HG03108 (cell line): ENCODE data around the gene GSK3B.

Experiments
- ATAC-seq: cut with Tn5 transposase; IDR thresholded peaks from one replicate; pipeline ENCODE4 v1.9.1; 2021; ENCODE audit warnings: moderate library complexity; ENCODE audit not compliant: unreplicated experiment

The GSK3B gene

DNA sequence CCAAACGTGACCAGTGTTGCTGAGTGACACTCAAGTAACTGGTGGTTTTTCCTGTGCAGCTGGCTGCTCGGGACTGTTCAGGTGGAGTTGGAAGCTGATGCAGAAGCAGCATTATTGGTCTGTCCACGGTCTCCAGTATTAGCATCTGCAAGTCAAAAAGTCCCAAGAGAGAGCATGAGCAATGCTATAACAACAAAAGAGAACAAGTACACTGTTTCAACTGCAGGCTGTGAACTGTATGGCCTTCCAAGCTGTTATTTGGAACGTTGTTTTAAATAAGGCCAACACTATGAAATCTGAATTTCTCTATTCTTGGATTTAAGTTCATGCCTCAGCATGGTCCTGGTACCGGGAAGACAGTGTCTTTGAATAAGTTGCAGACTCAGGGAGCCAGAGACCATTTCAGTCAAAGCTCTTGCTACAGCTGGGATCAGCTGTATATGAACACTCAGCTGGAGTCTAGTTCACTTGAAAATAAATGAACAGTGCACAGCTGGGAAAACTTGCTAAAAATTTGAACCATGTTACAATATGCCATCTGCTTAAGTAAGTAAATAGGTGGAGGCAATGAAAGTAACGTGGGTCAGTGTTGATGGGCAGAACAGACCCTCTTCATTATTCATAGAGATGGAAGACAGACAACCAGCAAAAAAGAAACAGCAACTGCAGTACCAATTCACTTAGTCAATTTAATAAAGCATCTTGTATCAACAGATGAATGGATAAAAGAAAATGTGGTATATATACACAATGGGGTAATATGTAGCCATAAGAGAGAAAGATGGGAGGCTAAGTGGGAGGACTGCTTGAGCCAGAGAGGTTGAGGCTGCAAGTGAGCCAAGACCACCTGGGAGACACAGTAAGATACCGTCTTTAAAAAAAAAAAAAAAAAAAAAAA lies 267.3 kb downstream of the GSK3B start:
- ATAC-seq: no peak

DNA sequence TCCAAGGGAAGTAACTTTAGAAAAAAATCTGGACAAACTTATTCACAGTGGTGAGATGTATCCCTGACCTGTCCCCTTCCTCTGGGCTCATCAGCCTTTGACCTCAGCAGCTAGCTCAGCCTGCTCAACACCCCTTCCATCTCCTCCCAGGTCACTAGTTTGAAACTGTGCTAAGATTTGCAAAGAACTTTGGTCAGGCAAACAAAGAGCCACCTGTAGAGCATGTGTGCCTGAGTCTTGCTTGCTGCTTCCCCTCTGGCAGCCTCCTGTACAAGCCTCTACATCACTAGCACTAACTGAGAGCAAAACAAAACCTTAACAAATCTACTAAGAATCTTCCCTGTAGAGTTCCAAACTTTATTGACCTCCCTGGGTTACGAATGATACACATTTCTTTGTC lies 268.4 kb downstream of the GSK3B start:
- no peak for ATAC-seq

DNA sequence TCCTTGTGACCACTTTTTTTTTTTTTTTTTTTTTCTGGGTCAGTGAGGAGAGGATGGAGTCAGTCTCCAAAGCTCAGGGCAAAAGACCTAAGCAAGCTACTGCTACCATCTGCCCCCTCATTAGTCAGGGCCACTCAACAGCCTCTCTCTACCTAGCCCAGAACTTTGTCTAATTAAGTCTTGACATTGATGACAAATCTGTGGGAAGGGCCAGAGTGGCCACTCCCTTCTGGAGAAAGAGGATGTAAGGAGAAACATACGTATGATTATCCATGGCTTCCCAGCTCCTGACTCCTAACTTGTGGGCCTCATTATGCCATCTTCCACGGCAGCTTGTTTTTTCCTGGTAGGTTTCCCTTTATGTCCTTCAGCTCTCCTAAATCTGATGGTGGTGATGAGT lies 274.4 kb downstream of the GSK3B start:
- no peak for ATAC-seq

DNA sequence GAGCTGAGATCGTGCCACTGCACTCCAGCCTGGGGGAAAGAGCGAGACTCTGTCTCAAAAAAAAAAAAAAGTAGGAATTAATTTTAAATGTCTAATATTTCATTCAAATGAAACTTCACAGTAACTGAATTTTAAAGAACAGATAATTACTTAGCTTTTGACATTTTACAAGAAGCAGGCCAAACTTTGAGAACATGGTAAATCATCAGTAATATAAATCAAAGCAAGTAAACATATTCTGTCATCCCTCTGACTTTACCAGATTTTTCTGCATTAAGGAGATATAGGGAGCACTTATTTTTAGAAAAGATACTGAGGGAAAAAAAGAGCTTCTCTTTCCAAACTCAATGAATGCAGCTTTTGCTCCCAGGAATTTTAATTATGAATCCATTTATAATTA lies 275.3 kb downstream of the GSK3B start:
- ATAC-seq: no peak

DNA sequence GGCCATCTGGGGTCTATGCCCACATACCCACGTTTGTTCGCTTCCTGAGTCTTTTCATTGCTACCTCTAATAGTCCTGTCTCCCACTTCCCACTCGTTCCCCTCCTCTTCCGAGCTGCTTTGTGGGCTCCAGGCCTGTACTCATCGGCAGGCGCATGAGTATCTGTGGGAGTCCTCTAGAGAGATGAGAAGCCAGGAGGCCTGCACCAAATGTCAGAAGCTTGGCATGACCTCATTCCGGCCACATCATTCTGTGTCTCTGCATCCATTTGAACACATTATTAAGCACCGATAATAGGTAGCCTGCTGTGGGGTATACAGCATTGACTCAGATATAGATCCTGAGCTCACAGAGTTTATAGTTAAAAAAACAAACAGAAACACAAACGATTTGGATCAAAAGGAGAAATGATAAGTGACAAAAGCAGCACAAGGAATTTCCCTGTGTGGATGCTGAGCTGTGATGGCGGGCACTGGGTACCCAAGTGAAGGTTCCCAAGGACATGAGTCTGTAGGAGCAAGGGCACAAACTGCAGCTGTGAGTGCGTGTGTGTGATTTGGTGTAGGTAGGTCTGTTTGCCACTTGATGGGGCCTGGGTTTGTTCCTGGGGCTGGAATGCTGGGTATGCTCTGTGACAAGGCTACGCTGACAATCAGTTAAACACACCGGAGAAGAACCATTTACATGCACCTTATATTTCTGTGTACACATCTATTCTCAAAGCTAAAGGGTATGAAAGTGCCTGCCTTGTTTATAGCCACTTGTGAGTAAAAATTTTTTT lies 276.5 kb downstream of the GSK3B start:
- ATAC-seq: no peak

GRCh38 chr3:119817071-119817470 lies 277.2 kb downstream of the GSK3B start:
- ATAC-seq: no peak

DNA sequence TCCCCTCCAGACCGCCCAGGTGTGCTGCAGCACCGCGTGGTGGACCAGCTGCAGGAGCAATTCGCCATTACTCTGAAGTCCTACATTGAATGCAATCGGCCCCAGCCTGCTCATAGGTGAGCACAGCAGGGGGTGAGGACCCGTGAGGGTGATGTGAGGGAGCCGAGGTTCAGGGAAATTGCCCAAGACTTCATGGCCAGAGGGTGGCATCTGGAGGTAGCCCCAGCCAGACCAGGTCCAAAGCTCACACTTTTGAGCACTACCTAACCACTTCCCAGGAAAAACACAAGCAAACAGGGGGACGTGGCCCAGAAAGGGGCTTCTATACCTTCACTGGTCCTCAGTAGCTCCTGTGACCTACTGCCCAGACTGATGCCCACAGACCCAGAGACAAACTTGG lies 278.5 kb downstream of the GSK3B start:
- ATAC-seq: no peak

- ATAC-seq: no peak
Measured at GRCh38 chr3:119812491-119813058, 281.7 kb downstream of the GSK3B start.

DNA sequence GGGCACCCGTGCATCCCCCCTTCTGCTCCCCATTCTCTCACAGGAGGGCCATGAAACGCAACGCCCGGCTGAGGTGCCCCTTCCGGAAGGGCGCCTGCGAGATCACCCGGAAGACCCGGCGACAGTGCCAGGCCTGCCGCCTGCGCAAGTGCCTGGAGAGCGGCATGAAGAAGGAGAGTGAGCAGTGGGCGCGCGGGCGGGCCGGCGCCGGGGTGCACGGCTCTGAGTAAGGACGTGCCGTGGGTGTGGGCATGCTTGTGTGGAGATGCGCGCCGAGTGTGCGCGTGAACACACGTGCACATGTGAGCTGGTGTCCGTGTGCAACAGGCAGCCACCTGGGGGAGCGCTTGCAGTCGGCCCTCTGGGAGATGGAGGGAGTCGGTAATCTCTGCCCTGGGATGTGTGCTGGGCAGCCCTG lies 284.2 kb downstream of the GSK3B start:
- ATAC-seq: peak; percentile 68

- peak; percentile 35 for ATAC-seq
Measured at GRCh38 chr3:119809249-119810017, 284.8 kb downstream of the GSK3B start.

GRCh38 chr3:119808843-119809242 lies 285.4 kb downstream of the GSK3B start:
- ATAC-seq: no peak

DNA sequence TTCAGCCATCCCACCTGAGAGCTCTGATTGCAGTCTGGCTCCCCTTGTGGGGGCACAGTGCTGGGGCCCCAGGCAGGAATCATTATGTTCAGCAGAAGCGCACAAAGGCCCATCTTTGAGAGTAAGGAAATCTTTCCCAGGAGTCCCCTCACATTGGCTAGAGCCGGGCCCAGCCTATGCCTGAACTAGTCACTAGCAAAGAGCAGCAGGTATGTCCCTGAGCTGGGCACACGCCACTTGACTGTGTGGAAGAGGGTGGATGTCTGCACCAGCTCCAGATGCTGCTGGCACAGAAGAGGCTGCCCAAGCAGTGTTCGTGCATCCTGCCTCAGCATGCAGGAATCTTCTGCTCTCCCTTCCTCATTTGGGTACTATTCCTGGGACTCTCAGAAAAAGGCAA lies 286.0 kb downstream of the GSK3B start:
- no peak for ATAC-seq

- no peak for ATAC-seq
Measured at GRCh38 chr3:119800844-119801243, 293.4 kb downstream of the GSK3B start.

- ATAC-seq: no peak
Measured at GRCh38 chr3:119796785-119797184, 297.5 kb downstream of the GSK3B start.

DNA sequence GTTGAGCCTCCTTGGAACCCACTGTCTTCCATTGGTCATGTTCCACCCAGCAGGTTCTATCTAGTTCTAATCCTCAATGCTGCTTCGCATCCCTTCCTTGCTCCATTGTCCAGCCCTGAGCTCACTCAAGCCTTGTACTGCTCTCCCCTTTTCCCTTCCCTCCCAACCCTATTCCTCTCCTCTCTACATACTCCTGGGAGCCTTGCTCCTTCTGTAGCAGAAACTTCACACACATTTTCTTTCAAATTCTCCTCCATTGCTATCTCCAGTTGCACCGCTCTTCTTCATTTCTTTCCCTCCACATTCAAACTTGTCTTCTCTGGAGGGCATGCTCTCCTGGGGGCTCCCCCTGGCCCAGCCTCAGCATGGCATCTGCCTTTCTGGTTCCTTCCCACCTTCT lies 297.9 kb downstream of the GSK3B start:
- no peak for ATAC-seq

DNA sequence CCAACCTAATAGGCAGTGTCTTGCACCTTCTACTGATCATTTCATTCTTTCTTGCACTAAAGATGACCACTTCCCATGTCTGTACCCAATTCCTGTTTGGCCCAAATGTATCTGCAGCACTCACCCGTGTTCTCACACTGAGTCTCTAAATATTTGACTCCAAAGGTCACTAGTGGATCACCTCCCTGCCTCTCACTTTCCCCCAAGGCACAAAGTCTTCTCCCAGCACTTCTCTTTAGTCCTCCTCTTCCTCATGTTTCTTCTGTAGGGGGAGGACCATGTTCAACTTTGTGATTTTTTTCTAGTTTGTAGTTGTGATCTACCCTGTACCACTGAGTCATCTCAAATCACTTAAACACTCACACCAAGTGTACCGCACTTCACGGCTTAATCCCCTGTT lies 298.4 kb downstream of the GSK3B start:
- no peak for ATAC-seq

GRCh38 chr3:119794971-119795612 lies 299.2 kb downstream of the GSK3B start:
- ATAC-seq: no peak

- no peak for ATAC-seq
Measured at GRCh38 chr3:119794401-119794800, 299.8 kb downstream of the GSK3B start.

- no peak for ATAC-seq
Measured at GRCh38 chr3:119792270-119792669, 302.0 kb downstream of the GSK3B start.

- ATAC-seq: no peak
Measured at GRCh38 chr3:119790369-119790768, 303.9 kb downstream of the GSK3B start.

DNA sequence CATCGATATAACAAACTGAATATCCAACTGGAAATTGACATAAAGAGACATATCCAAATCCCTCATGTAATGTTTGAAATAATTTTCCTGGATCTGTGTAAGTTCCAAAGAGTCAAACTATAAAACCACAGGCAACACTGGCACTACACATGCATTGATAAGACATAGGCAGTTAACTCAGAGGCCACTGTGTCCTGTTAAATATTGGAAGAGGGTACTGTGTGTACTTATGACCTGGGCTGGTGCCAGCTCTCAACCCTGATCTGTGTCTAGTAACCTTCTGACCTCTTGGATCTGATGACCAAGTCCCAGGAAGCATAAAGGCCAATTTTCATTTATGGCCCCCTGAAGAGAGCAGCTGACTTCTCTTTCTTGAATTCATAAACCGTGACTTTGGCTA lies 307.8 kb downstream of the GSK3B start:
- no peak for ATAC-seq
